Measurements from ENCODE around the gene LYRM4.

The LYRM4 gene

GRCh38 chr6:5087389-5087788 lies 173.4 kb downstream of the LYRM4 start:
- no peaks in the 10 kb centered on the region for H3K9me3 ChIP-seq (ENCODE audit: control insufficient read depth, insufficient read depth, low read depth, low read length)
- no peak overlapping the region for H3K27ac ChIP-seq (ENCODE audit: extremely low read depth, low read depth, low read length)
- no peaks in the 10 kb centered on the region for H3K36me3 ChIP-seq (ENCODE audit: control insufficient read depth in 2 of 2, insufficient read depth in 1 of 2, low read length in 2 of 2)
- ChIA-PET POLR2A (no interaction called here), CTCF (no interaction called here)
- TF ChIP-seq ZNF398 (tag by site-specific recombination; IDR thresholded peaks at IDR 0.05) (no peak), ZNF658 (tag by site-specific recombination; IDR thresholded peaks at IDR 0.05) (no peak)
- H3K4me3 ChIP-seq (ENCODE audit: low read depth, low read length) = no peak overlapping the region
- H3K4me1 ChIP-seq (ENCODE audit: control insufficient read depth, insufficient read depth, low read length) = no peaks in the 10 kb centered on the region

- ChIA-PET CTCF (interaction anchor here (0.6 to 1.6 kb wide), 4 partner anchors 57 to 217 kb away, joined by 3 to 4 read pairs (median 3); no protein-coding TSS in a partner anchor), POLR2A (no interaction called here)
- Histone ChIP-seq H3K4me3 (ENCODE audit: low read depth, low read length) (no peak overlapping the region), H3K4me1 (ENCODE audit: control insufficient read depth, insufficient read depth, low read length) (no peaks in the 10 kb centered on the region), H3K27ac (ENCODE audit: extremely low read depth, low read depth, low read length) (no peak overlapping the region), H3K36me3 (ENCODE audit: control insufficient read depth in 2 of 2, insufficient read depth in 1 of 2, low read length in 2 of 2) (no peaks in the 10 kb centered on the region), H3K9me3 (ENCODE audit: control insufficient read depth, insufficient read depth, low read depth, low read length) (no peaks in the 10 kb centered on the region)
- no peak for TF ChIP-seq ZNF416 (tag by site-specific recombination; IDR thresholded peaks at IDR 0.05)
- no peak for TF ChIP-seq ZNF121 (tag by site-specific recombination; IDR thresholded peaks at IDR 0.05)
- TF ChIP-seq ZNF510 (tag by site-specific recombination; IDR thresholded peaks at IDR 0.05; ENCODE audit: insufficient replicate concordance) = no peak
- no peak for TF ChIP-seq ZNF529 (tag by site-specific recombination; IDR thresholded peaks at IDR 0.05; ENCODE audit: insufficient replicate concordance)
- TF ChIP-seq ZNF521 (tag by site-specific recombination; IDR thresholded peaks at IDR 0.05) = no peak
- no peak for TF ChIP-seq ZBTB49 (tag by site-specific recombination; IDR thresholded peaks at IDR 0.05; ENCODE audit: low read depth)
- TF ChIP-seq ZNF112 (tag by site-specific recombination; IDR thresholded peaks at IDR 0.05) = no peak
- TF ChIP-seq ZNF792 (tag by site-specific recombination; IDR thresholded peaks at IDR 0.05) = no peak
These were observed 174.4 kb downstream of the LYRM4 start for GRCh38 chr6:5086294-5086890.

GRCh38 chr6:5085648-5086293 lies 175.0 kb downstream of the LYRM4 start:
- ChIA-PET POLR2A (no interaction called here), CTCF (interaction anchor here (0.7 to 1.6 kb wide), 4 partner anchors 58 to 218 kb away, joined by 3 to 4 read pairs (median 3); no protein-coding TSS in a partner anchor)
- Histone ChIP-seq H3K36me3 (ENCODE audit: control insufficient read depth in 2 of 2, insufficient read depth in 1 of 2, low read length in 2 of 2) (no peaks in the 10 kb centered on the region), H3K4me3 (ENCODE audit: low read depth, low read length) (peak overlapping the region; percentile 54), H3K4me1 (ENCODE audit: control insufficient read depth, insufficient read depth, low read length) (no peaks in the 10 kb centered on the region), H3K9me3 (ENCODE audit: control insufficient read depth, insufficient read depth, low read depth, low read length) (no peaks in the 10 kb centered on the region), H3K27ac (ENCODE audit: extremely low read depth, low read depth, low read length) (no peak overlapping the region; the same call in 1 of the 2 replicates)
- TF ChIP-seq HIC1 (tag by site-specific recombination; IDR thresholded peaks at IDR 0.05) = no peak
- TF ChIP-seq ZNF239 (tag by site-specific recombination; IDR thresholded peaks at IDR 0.05) = no peak
- TF ChIP-seq ZNF324 (tag by site-specific recombination; IDR thresholded peaks at IDR 0.05) = 0 out of 2 replicates have a peak, but pooled peaks have one; percentile 18
- peak; percentile 77 for TF ChIP-seq SCRT1 (tag by site-specific recombination; IDR thresholded peaks at IDR 0.05; ENCODE audit: borderline replicate concordance)
- peak; percentile 30; the same call in 1 of the 2 replicates for TF ChIP-seq ZNF394 (tag by site-specific recombination; IDR thresholded peaks at IDR 0.05; ENCODE audit: borderline replicate concordance)
- no peak for TF ChIP-seq ZSCAN16 (tag by site-specific recombination; IDR thresholded peaks at IDR 0.05)
- TF ChIP-seq ZBTB20 (tag by site-specific recombination; IDR thresholded peaks at IDR 0.05) = peak; percentile 55; the same call in 1 of the 2 replicates
- peak; percentile 36; the same call in 1 of the 2 replicates for TF ChIP-seq ZNF341 (tag by site-specific recombination; IDR thresholded peaks at IDR 0.05; ENCODE audit: low read depth)
- no peak for TF ChIP-seq ZNF302 (tag by site-specific recombination; IDR thresholded peaks at IDR 0.05; ENCODE audit: low read depth)
- TF ChIP-seq ZFHX2 (tag by site-specific recombination; conservative IDR thresholded peaks at IDR 0.05) = peak; percentile 50
- TF ChIP-seq ZNF398 (tag by site-specific recombination; IDR thresholded peaks at IDR 0.05) = no peak
- TF ChIP-seq ZNF791 (tag by site-specific recombination; IDR thresholded peaks at IDR 0.05) = no peak
- TF ChIP-seq ZIC2 (tag by site-specific recombination; IDR thresholded peaks at IDR 0.05) = no peak

Data from HEK293 (cell line).